K562 (cell line): ENCODE results near the gene RAB3GAP2. TPM values are rescaled to one million over a fixed set of nuclear protein-coding genes. Genes with fewer than 3 reads are reported as not detected.

Experiments used
- CBX8 ChIP-seq: fragments of 200-600 bp; sonication (generic); IDR thresholded peaks from 2 replicates; pipeline ENCODE4 v1.6.1; 2012; ENCODE audit warnings: borderline replicate concordance, mixed run types, low read depth, mild to moderate bottlenecking, moderate library complexity, mixed read lengths, low read length, control low read depth, inconsistent platforms; ENCODE audit not compliant: poor library complexity, severe bottlenecking; ENCODE audit errors: extremely low read depth
- FOXJ2 ChIP-seq: fragments of 200-800 bp; sonication (Bioruptor generic); IDR thresholded peaks from 2 replicates; pipeline ENCODE4 v1.6.1; 2016; ENCODE audit warnings: missing genetic modification characterization, missing compliant biosample characterization
- HOXB6 ChIP-seq: fragments of 250-450 bp; sonication (Bioruptor Pico); IDR thresholded peaks from 2 replicates; pipeline ENCODE4 v1.5.1; 2022; ENCODE audit warnings: mild to moderate bottlenecking, borderline replicate concordance
- JUN ChIP-seq, 2 experiments: sonication (generic) in 1 of 2; formaldehyde crosslinking in 1 of 2; IDR thresholded peaks; 2 replicates each; pipeline versions ENCODE4 v1.6.1 to v1.8.0; 2012 to 2022; ENCODE audit warnings: borderline replicate concordance in 2 of 2, mild to moderate bottlenecking in 2 of 2, improper control_type of control experiment in 1 of 2, low read depth in 1 of 2, low read length in 1 of 2, missing genetic modification reagents in 1 of 2
- KDM4B ChIP-seq, 2 experiments: fragments of 450-650 bp in 1 of 2; sonication (generic) in 1 of 2; IDR thresholded peaks; 2 replicates each; pipeline ENCODE4 v1.6.1; 2016 to 2017; ENCODE audit warnings: borderline replicate concordance in 2 of 2, antibody characterized with exemption in 1 of 2, low read depth in 1 of 2, mild to moderate bottlenecking in 1 of 2
- KLF13 ChIP-seq: fragments of 450-650 bp; IDR thresholded peaks from 2 replicates; pipeline ENCODE4 v1.6.1; 2016; ENCODE audit warnings: missing genetic modification characterization, low read depth, mild to moderate bottlenecking, missing compliant biosample characterization, moderate library complexity, borderline replicate concordance
- NR2C1 ChIP-seq, 2 experiments: fragments of 450-650 bp; IDR thresholded peaks; 2 replicates each; pipeline ENCODE4 v1.6.1; 2017; ENCODE audit warnings: mild to moderate bottlenecking in 2 of 2, antibody characterized with exemption in 1 of 2, inconsistent platforms in 1 of 2, missing compliant biosample characterization in 1 of 2, missing genetic modification characterization in 1 of 2
- PREB ChIP-seq: sonication (generic); formaldehyde crosslinking; IDR thresholded peaks from 2 replicates; pipeline ENCODE4 v1.8.1; 2023; ENCODE audit warnings: mild to moderate bottlenecking, missing genetic modification reagents
- RCOR1 ChIP-seq, 2 experiments: IDR thresholded peaks; 2 replicates each; pipeline ENCODE4 v1.6.1; 2012; ENCODE audit warnings: low read depth in 2 of 2, low read length in 2 of 2, borderline replicate concordance in 1 of 2, improper control_type of control experiment in 1 of 2
- SETDB1 ChIP-seq: IDR thresholded peaks from one replicate; pipeline ENCODE4 v1.6.1; 2012; ENCODE audit warnings: low read length, control low read depth, inconsistent platforms
- TAL1 ChIP-seq: fragments of 450-650 bp; IDR thresholded peaks from 2 replicates; pipeline ENCODE4 v1.6.1; 2016; ENCODE audit warnings: mild to moderate bottlenecking
- U2AF2 ChIP-seq: fragments of 200-400 bp; formaldehyde crosslinking; optimal IDR thresholded peaks from 2 replicates; pipeline ENCODE3; 2017; ENCODE audit warnings: low read depth, mild to moderate bottlenecking, low read length
- ZNF766 ChIP-seq: fragments of 200-800 bp; sonication (Bioruptor generic); conservative IDR thresholded peaks from 2 replicates; pipeline ENCODE4 v1.6.1; 2016; ENCODE audit warnings: missing genetic modification characterization, missing compliant biosample characterization
- polyA plus RNA-seq, 8 experiments: library from polyadenylated mRNA; depleted of rRNA in 4 of 8; stranded (reverse) in 5 of 8; unstranded in 3 of 8; fragments of >200 nt; fragmentation: Nextera tagmentation in 2 of 8; fragmentation: Illumina TruSeq in 1 of 8; extraction: Ambion mirVana in 2 of 8; extraction: Trizol in 1 of 8; gene quantifications; 2 replicates each; pipeline versions ENCODE4 v1.2.1 to v1.2.3, GENCODE V29; 2011 to 2014; ENCODE audit warnings: inconsistent platforms in 1 of 8, missing spikeins in 1 of 8
- total RNA-seq, 7 experiments: library from RNA; depleted of rRNA in 6 of 7; stranded (reverse); fragments of >200 nt in 6 of 7; fragmentation: Illumina TruSeq in 2 of 7; extraction: Trizol in 2 of 7; gene quantifications; 2 replicates each; pipeline versions ENCODE4 v1.2.1 to v1.2.3, GENCODE V29; 2011 to 2021; ENCODE audit warnings: low replicate concordance in 1 of 7
- TF ChIP-seq, protein P1 (sequence below): fragments of 250-450 bp; sonication (Bioruptor Pico); IDR thresholded peaks from 2 replicates; pipeline ENCODE4 v1.4.0; 2020; ENCODE audit warnings: borderline replicate concordance
- TF ChIP-seq, protein P2 (sequence below): fragments of 450-650 bp; IDR thresholded peaks from 2 replicates; pipeline ENCODE4 v1.6.1; 2017; ENCODE audit warnings: antibody characterized with exemption
- TF ChIP-seq, protein P3 (sequence below): fragments of 450-650 bp; IDR thresholded peaks from 2 replicates; pipeline ENCODE4 v1.6.1; 2018; ENCODE audit warnings: mild to moderate bottlenecking, low read depth; ENCODE audit not compliant: partially characterized antibody
- TF ChIP-seq, protein P4 (sequence below): fragments of 150-350 bp; conservative IDR thresholded peaks from 2 replicates; pipeline ENCODE4 v1.6.1; 2014; ENCODE audit warnings: low read length

Gene RAB3GAP2
- total and polyA plus RNA-seq, 9 of the 15 experiments (the other 6 are each of a cell fraction or from before 2014, with no cell fraction given), result 14.1 to 69.1 (median 32.2) TPM

GRCh38 chr1:220281159-220281574 is 8.9 kb upstream of the RAB3GAP2 start (continued):
- no peak for TF ChIP-seq KDM4B (IDR thresholded peaks at IDR 0.05; ENCODE audit: borderline replicate concordance in 2 of 2, low read depth in 1 of 2)
- TF ChIP-seq NR2C1 (IDR thresholded peaks at IDR 0.05), result peak; percentile 11; the same call in 1 of the 2 replicates
- TF ChIP-seq NR2C1 (tag; IDR thresholded peaks at IDR 0.05), result no peak
- TF ChIP-seq, protein P1, sequence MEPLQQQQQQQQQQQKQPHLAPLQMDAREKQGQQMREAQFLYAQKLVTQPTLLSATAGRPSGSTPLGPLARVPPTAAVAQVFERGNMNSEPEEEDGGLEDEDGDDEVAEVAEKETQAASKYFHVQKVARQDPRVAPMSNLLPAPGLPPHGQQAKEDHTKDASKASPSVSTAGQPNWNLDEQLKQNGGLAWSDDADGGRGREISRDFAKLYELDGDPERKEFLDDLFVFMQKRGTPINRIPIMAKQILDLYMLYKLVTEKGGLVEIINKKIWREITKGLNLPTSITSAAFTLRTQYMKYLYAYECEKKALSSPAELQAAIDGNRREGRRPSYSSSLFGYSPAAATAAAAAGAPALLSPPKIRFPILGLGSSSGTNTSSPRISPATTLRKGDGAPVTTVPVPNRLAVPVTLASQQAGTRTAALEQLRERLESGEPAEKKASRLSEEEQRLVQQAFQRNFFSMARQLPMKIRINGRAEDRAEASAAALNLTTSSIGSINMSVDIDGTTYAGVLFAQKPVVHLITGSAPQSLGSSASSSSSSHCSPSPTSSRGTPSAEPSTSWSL, result no peak
- TF ChIP-seq PREB (CRISPR knock-in tag), result no peak
- TF ChIP-seq TAL1, result peak; percentile 17; the same call in 1 of the 2 replicates
- TF ChIP-seq RCOR1 (IDR thresholded peaks at IDR 0.05; ENCODE audit: borderline replicate concordance in 1 of 2, low read depth in 2 of 2, low read length in 2 of 2), result no peak
- TF ChIP-seq JUN (IDR thresholded peaks at IDR 0.05; ENCODE audit: borderline replicate concordance, low read depth, low read length), result no peak
- no peak for TF ChIP-seq JUN (CRISPR knock-in tag; IDR thresholded peaks at IDR 0.05; ENCODE audit: borderline replicate concordance)
- TF ChIP-seq, protein P2, sequence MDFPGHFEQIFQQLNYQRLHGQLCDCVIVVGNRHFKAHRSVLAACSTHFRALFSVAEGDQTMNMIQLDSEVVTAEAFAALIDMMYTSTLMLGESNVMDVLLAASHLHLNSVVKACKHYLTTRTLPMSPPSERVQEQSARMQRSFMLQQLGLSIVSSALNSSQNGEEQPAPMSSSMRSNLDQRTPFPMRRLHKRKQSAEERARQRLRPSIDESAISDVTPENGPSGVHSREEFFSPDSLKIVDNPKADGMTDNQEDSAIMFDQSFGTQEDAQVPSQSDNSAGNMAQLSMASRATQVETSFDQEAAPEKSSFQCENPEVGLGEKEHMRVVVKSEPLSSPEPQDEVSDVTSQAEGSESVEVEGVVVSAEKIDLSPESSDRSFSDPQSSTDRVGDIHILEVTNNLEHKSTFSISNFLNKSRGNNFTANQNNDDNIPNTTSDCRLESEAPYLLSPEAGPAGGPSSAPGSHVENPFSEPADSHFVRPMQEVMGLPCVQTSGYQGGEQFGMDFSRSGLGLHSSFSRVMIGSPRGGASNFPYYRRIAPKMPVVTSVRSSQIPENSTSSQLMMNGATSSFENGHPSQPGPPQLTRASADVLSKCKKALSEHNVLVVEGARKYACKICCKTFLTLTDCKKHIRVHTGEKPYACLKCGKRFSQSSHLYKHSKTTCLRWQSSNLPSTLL, result no peak
- TF ChIP-seq, protein P3, sequence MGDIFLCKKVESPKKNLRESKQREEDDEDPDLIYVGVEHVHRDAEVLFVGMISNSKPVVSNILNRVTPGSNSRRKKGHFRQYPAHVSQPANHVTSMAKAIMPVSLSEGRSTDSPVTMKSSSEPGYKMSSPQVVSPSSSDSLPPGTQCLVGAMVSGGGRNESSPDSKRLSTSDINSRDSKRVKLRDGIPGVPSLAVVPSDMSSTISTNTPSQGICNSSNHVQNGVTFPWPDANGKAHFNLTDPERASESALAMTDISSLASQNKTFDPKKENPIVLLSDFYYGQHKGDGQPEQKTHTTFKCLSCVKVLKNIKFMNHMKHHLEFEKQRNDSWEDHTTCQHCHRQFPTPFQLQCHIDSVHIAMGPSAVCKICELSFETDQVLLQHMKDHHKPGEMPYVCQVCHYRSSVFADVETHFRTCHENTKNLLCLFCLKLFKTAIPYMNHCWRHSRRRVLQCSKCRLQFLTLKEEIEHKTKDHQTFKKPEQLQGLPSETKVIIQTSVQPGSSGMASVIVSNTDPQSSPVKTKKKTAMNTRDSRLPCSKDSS, result no peak
- TF ChIP-seq FOXJ2 (tag), result no peak
- TF ChIP-seq KLF13 (tag), result no peak
- no peak for TF ChIP-seq SETDB1
- TF ChIP-seq, protein P4, sequence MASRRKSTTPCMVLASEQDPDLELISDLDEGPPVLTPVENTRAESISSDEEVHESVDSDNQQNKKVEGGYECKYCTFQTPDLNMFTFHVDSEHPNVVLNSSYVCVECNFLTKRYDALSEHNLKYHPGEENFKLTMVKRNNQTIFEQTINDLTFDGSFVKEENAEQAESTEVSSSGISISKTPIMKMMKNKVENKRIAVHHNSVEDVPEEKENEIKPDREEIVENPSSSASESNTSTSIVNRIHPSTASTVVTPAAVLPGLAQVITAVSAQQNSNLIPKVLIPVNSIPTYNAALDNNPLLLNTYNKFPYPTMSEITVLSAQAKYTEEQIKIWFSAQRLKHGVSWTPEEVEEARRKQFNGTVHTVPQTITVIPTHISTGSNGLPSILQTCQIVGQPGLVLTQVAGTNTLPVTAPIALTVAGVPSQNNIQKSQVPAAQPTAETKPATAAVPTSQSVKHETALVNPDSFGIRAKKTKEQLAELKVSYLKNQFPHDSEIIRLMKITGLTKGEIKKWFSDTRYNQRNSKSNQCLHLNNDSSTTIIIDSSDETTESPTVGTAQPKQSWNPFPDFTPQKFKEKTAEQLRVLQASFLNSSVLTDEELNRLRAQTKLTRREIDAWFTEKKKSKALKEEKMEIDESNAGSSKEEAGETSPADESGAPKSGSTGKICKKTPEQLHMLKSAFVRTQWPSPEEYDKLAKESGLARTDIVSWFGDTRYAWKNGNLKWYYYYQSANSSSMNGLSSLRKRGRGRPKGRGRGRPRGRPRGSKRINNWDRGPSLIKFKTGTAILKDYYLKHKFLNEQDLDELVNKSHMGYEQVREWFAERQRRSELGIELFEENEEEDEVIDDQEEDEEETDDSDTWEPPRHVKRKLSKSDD, result no peak
- TF ChIP-seq HOXB6, result no peak
- TF ChIP-seq U2AF2, result no peak
- no peak for TF ChIP-seq CBX8
- no peak for TF ChIP-seq ZNF766 (CRISPR knock-in tag)
